ENCODE measurements around the gene ASB16. TPM values are rescaled to one million over a fixed set of nuclear protein-coding genes. Genes with fewer than 3 reads are reported as not detected.

Gene ASB16
- total and polyA plus RNA-seq, 2 donors (not counting 3 experiments of a cell fraction or from before 2014, with no cell fraction given) = not detected

- Histone ChIP-seq H3K4me1 (ENCODE audit: control insufficient read depth, extremely low read depth, insufficient read depth, low read length) (peaks cover 40% of the 10 kb centered on the region), H3K9ac (replicated peaks; ENCODE audit: extremely low read depth, insufficient read depth, low read length) (peak overlapping the region; percentile 38), H3K9me3 (replicated peaks; ENCODE audit: control insufficient read depth, insufficient read depth, low read length) (no peaks in the 10 kb centered on the region), H2AFZ (ENCODE audit: low read depth, low read length) (peak overlapping the region; percentile 20), H3K4me2 (ENCODE audit: insufficient read depth, low read length) (peak overlapping the region; percentile 86), H3K79me2 (ENCODE audit: control insufficient read depth, insufficient read depth, low read length) (peaks cover 28% of the 10 kb centered on the region), H3K4me3 (replicated peaks in 1 of 3; ENCODE audit: insufficient read depth in 1 of 3, low read depth in 1 of 3, low read length in 3 of 3) (peak overlapping the region; percentile 34 to 68 (median 46)), H3K36me3 (ENCODE audit: control insufficient read depth in 2 of 2, extremely low read depth in 1 of 2, insufficient read depth in 2 of 2, low read length in 2 of 2) (peaks cover 5 to 7% of the 10 kb centered on the region in 2 experiments), H3K27ac (ENCODE audit: insufficient read depth, low read depth, low read length) (peak overlapping the region; percentile 72), H3K27me3 (ENCODE audit: control insufficient read depth in 2 of 2, insufficient read depth in 2 of 2, low read length in 2 of 2) (no peaks in the 10 kb centered on the region), H4K20me1 (replicated peaks; ENCODE audit: control insufficient read depth, extremely low read depth, insufficient read depth, low read length) (no peaks in the 10 kb centered on the region), H3K9me1 (replicated peaks; ENCODE audit: control insufficient read depth, extremely low read depth, insufficient read depth, low read length) (no peaks in the 10 kb centered on the region)
- FAIRE-seq = peak; percentile 73
- DNase-seq (ENCODE audit: low read depth, low spot score) = peak; percentile 83
- CTCF ChIA-PET = interaction anchor here (0.7 to 7.3 kb wide), 19 partner anchors 10 to 302 kb away, joined by 3 to 68 read pairs (median 4); partner anchors contain the start of genes FAM171A2, RUNDC3A and SLC25A39
- dilution Hi-C loops (cut with MboI; ENCODE audit: extremely low pct_ligation_motif_present, low sequenced_read_pairs) (no loop called here), intact Hi-C loops (cut with micrococcal nuclease) (loop anchor here (5.0 kb wide), 1 partner anchor 86 kb away; the partner anchor contains the start of gene RUNDC3A)
- POLR2A ChIA-PET = interaction anchor here (0.6 to 1.5 kb wide), 4 partner anchors 22 to 125 kb away, joined by 3 to 6 read pairs (median 4); partner anchors contain the start of gene ATXN7L3
- no peak for TF ChIP-seq EZH2 (IDR thresholded peaks at IDR 0.05; ENCODE audit: borderline replicate concordance, low read depth, low read length, severe bottlenecking)
- peak; percentile 50 for TF ChIP-seq POLR2A (IDR thresholded peaks at IDR 0.05; ENCODE audit: low read depth, low read length)
- no peak for TF ChIP-seq MYC (IDR thresholded peaks at IDR 0.05; ENCODE audit: low read depth, low read length)
- no TSS peak for BruUV-seq (replicated peaks)
Observed at GRCh38 chr17:44221084-44221861, 50.8 kb downstream of the ASB16 start.

GRCh38 chr17:44221862-44222111 is 51.3 kb downstream of the ASB16 start:
- Histone ChIP-seq H3K27ac (ENCODE audit: insufficient read depth, low read depth, low read length) (peak overlapping the region; percentile 72), H3K4me1 (ENCODE audit: control insufficient read depth, extremely low read depth, insufficient read depth, low read length) (peaks cover 40% of the 10 kb centered on the region), H3K4me2 (ENCODE audit: insufficient read depth, low read length) (peak overlapping the region; percentile 86), H3K27me3 (ENCODE audit: control insufficient read depth in 2 of 2, insufficient read depth in 2 of 2, low read length in 2 of 2) (no peaks in the 10 kb centered on the region), H3K4me3 (replicated peaks in 1 of 3; ENCODE audit: insufficient read depth in 1 of 3, low read depth in 1 of 3, low read length in 3 of 3) (peak overlapping the region; percentile 34 to 68 (median 46)), H3K9me3 (replicated peaks; ENCODE audit: control insufficient read depth, insufficient read depth, low read length) (no peaks in the 10 kb centered on the region), H4K20me1 (replicated peaks; ENCODE audit: control insufficient read depth, extremely low read depth, insufficient read depth, low read length) (no peaks in the 10 kb centered on the region), H3K9me1 (replicated peaks; ENCODE audit: control insufficient read depth, extremely low read depth, insufficient read depth, low read length) (no peaks in the 10 kb centered on the region), H3K36me3 (ENCODE audit: control insufficient read depth in 2 of 2, extremely low read depth in 1 of 2, insufficient read depth in 2 of 2, low read length in 2 of 2) (peaks cover 2% of the 10 kb centered on the region in 2 experiments), H3K9ac (replicated peaks; ENCODE audit: extremely low read depth, insufficient read depth, low read length) (peak overlapping the region; percentile 38), H2AFZ (ENCODE audit: low read depth, low read length) (peak overlapping the region; percentile 20), H3K79me2 (ENCODE audit: control insufficient read depth, insufficient read depth, low read length) (peaks cover 24% of the 10 kb centered on the region)
- CTCF ChIA-PET = interaction anchor here (0.7 to 7.3 kb wide), 18 partner anchors 10 to 302 kb away, joined by 3 to 68 read pairs (median 4); partner anchors contain the start of genes FAM171A2, RUNDC3A and SLC25A39
- FAIRE-seq (no peak), DNase-seq (ENCODE audit: low read depth, low spot score) (no peak)
- TF ChIP-seq JUN (IDR thresholded peaks at IDR 0.05; ENCODE audit: borderline replicate concordance, insufficient read depth, insufficient read length, low read depth) = no peak
- no peak for TF ChIP-seq GATA2 (IDR thresholded peaks at IDR 0.05; ENCODE audit: insufficient read depth, insufficient read length, low read depth, low read length)
- no peak for TF ChIP-seq POLR2A (IDR thresholded peaks at IDR 0.05; ENCODE audit: low read depth, low read length)
- no peak for TF ChIP-seq EZH2 (IDR thresholded peaks at IDR 0.05; ENCODE audit: borderline replicate concordance, low read depth, low read length, severe bottlenecking)
- no peak for TF ChIP-seq CTCF (IDR thresholded peaks at IDR 0.05; ENCODE audit: extremely low read depth in 1 of 2, insufficient read depth in 1 of 2, low read depth in 1 of 2, low read length in 2 of 2)
- no peak for TF ChIP-seq MAX (IDR thresholded peaks at IDR 0.05; ENCODE audit: insufficient read depth, insufficient read length)
- TF ChIP-seq POLR2AphosphoS5 (IDR thresholded peaks at IDR 0.05; ENCODE audit: insufficient read depth, low read depth, low read length) = no peak
- no peak for TF ChIP-seq MYC (IDR thresholded peaks at IDR 0.05; ENCODE audit: low read depth, low read length)
- TF ChIP-seq FOS (IDR thresholded peaks at IDR 0.05; ENCODE audit: borderline replicate concordance, insufficient read depth, low read length) = no peak
- POLR2A ChIA-PET = interaction anchor here (0.6 to 1.5 kb wide), 4 partner anchors 22 to 124 kb away, joined by 3 to 6 read pairs (median 4); partner anchors contain the start of gene ATXN7L3
- dilution Hi-C loops (cut with MboI; ENCODE audit: extremely low pct_ligation_motif_present, low sequenced_read_pairs) = no loop called here
- intact Hi-C loops (cut with micrococcal nuclease) = loop anchor here (1.0 to 5.0 kb wide), 2 partner anchors 86 to 103 kb away; partner anchors contain the start of genes RUNDC3A and SLC25A39
- no TSS peak for BruUV-seq (replicated peaks)

Data from endothelial cell of umbilical vein (primary cell).